Coronary artery (tissue), 2 donors: ENCODE data around the gene AMN1.

ENCODE experiments used
- DNase-seq: peaks from one replicate; pipeline ENCODE4 v3.0.0-alpha.2; 2017; ENCODE audit warnings: low spot score
- H3K27ac ChIP-seq, 2 donors: fragments of 200-600 bp; sonication (generic); one replicate each; pipeline ENCODE4 v1.5.1; 2016 to 2019
- H3K4me3 ChIP-seq: fragments of 200-600 bp; sonication (generic); 2 replicates; pipeline ENCODE4 v1.5.1; 2016; ENCODE audit warnings: mild to moderate bottlenecking, moderate library complexity
- CTCF ChIP-seq: fragments of 200-600 bp; sonication (generic); IDR thresholded peaks from one replicate; pipeline ENCODE4 v1.5.1; 2019; ENCODE audit warnings: antibody characterized with exemption

AMN1 gene

GRCh38 chr12:31669020-31669419 lies 59.8 kb downstream of the AMN1 start:
- no peak for DNase-seq
- H3K4me3 ChIP-seq: no peak overlapping the region
- TF ChIP-seq CTCF: no peak
- H3K27ac ChIP-seq: no peak overlapping the region

DNA sequence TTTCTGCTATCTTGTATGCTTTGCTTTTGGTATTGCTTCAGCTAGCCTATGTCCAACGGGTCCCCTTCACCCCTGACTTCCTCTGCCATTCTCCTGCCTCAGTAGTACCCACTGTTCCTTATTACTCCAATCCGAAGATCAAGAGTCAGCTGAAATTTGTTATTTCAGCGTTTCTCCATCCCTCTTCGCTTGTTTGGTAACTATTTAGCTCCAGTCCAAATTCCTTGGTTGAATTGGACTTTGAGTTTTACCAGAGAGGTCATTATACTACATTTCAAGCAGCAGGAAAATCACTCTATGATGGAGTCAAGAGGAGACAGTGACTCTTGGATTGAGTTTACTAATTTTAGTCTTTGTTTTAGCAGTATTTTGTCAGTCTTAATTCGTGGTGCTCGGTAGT lies 64.8 kb downstream of the AMN1 start:
- DNase-seq: no peak
- no peak overlapping the region for H3K27ac ChIP-seq
- no peak overlapping the region for H3K4me3 ChIP-seq
- no peak for TF ChIP-seq CTCF

GRCh38 chr12:31663576-31663975 lies 65.2 kb downstream of the AMN1 start:
- Histone ChIP-seq H3K27ac (no peak overlapping the region), H3K4me3 (no peak overlapping the region)
- TF ChIP-seq CTCF: no peak
- DNase-seq: no peak

DNA sequence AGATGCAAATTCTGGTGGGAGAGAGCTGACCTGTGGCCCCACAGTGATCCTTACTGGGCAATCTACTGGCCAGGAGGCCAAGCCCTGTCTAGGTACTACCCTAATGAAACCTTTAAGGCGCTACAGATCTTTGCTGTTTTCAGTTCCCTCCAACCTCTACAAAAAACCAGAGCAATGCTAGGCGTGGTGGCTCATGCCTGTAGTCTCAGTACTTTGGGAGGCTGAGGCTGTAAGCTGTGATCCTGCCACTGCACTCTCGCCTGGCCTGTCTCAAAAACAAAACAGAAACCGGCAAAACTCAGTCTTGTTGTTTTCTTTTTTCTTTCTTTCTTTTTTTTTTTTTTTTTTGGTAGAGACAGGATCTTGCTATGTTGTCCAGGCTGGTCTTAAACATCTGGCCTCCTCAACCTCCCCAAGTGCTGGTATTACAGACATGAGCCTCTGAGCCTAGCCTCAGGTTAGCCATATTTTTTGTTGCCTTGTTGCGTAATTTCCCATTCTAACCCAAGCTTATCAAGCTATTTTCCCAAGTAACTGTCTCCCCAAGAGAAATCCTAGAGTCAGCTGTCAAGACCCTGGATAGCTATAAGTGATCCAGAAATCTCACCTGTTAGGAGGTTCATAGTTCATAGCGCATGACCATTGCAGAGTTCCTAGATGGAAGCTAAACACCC lies 66.5 kb downstream of the AMN1 start:
- Histone ChIP-seq H3K4me3 (no peak overlapping the region), H3K27ac (no peak overlapping the region)
- no peak for DNase-seq
- TF ChIP-seq CTCF: no peak

DNA sequence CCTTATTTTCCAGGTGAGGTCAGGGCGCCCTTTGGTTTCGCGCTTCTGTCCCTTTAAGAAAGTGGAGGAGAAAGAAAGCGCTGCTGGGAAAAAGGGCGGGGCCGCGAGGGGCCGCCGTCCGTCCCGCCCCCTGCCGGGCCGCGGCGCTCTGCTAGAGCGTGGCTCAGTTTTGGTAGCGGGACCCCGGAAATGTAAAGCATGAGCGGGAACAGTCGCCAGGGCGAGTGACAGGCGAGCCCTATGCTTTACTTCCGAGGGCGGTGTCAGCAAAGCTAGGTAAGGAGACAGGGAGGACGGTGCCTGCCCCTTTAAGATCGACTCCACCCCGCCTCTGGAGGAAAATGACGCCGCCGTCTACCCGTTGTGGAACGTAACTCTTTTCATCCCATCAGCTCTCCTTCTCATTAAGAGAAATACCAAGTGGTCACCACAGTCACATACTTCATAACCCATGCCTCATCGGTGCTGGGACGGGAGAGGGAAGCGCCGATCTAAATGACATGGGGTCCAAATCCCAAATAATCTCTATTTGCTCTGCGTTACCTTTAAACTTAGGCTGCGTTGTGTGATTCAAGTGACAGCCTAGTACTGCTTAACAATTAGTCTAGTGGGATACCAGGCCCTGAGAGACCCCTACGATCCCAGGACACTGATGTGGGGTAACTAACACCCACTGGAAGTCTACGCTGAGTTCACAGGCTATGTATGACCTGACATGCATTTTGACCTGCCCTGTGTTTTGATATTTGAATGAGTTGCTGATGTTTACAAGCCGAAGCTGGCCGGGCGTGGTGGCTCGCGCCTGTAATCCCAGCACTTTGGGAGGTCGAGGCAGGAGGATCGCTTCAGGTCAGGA lies 69.5 kb downstream of the AMN1 start, which contains the start of gene ETFBKMT:
Gene ETFBKMT (plus strand): TSS at position 602 of the 856 bp plus-strand sequence. CDS start 2,266 bp downstream, outside the sequence.
- Histone ChIP-seq H3K4me3 (peak within 1 kb of the TSS; percentile 77), H3K27ac (peak within 1 kb of the TSS; percentile 90 to 96)
- DNase-seq: peak; percentile 91
- TF ChIP-seq CTCF: no peak

DNA sequence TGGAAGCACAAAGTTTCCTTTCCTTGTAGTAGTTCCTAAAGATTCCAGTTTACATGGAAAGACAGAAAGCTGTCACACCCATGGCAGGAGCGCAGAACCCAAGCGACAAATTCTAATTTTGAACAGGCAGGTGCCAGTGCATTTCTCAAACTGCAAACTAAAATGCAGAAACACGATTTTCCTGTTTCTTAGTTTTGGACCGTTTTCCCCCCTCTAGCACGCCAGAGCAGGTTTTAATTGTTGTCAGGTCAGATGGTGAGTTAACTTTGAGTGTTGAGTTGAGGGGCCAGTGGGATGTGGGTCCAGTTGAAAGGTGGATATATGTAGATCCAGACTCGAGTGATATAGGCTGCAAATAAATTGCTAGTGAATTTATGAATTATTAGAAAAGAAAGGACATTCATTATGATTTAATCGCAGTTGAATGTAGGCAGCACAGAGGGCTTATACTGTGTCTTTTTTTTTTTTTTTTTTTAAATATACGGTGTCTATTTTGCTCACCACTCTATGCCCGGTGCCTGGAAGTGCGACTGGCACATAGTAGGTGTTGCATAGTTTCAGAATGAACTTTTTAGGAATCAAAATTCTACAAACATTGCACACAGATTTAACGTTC lies 70.2 kb downstream of the AMN1 start:
- no peak for TF ChIP-seq CTCF
- peak overlapping the region; percentile 90 to 96 for H3K27ac ChIP-seq
- peak overlapping the region; percentile 77 for H3K4me3 ChIP-seq
- no peak for DNase-seq
